Neural cell (in vitro differentiated cells): ENCODE data around the gene ST6GAL1. TPM values are rescaled to one million over a fixed set of nuclear protein-coding genes. Genes with fewer than 3 reads are reported as not detected.

Source experiments
- H2AFZ ChIP-seq: fragments of 200-600, 300-800 bp; sonication (generic), shearing (Covaris generic); 2 replicates; pipeline ENCODE4 v1.6.0; 2014; ENCODE audit warnings: low read depth, mild to moderate bottlenecking, antibody characterized with exemption, low read length, moderate library complexity
- H3F3A ChIP-seq: fragments of 200-600 bp; shearing (Covaris generic); 2 replicates; pipeline ENCODE4 v1.6.1; 2016; ENCODE audit warnings: mild to moderate bottlenecking, moderate library complexity, mixed read lengths, antibody characterized with exemption, low read length; ENCODE audit not compliant: insufficient read depth, poor library complexity, severe bottlenecking
- H3K27ac ChIP-seq: fragments of 200-600, 300-800 bp; sonication (generic), shearing (Covaris generic); 2 replicates; pipeline ENCODE4 v1.5.1; 2014; ENCODE audit warnings: mild to moderate bottlenecking, low read length, moderate library complexity
- H3K27me3 ChIP-seq: fragments of 300-800, 200-600 bp; sonication (generic), shearing (Covaris generic); 2 replicates; pipeline ENCODE4 v1.6.0; 2014; ENCODE audit warnings: mild to moderate bottlenecking, low read depth, low read length, moderate library complexity; ENCODE audit not compliant: insufficient read depth
- H3K36me3 ChIP-seq: fragments of 300-800, 200-600 bp; sonication (generic), shearing (Covaris generic); 2 replicates; pipeline ENCODE4 v1.5.1; 2014; ENCODE audit warnings: mild to moderate bottlenecking, antibody characterized with exemption, low read length, moderate library complexity; ENCODE audit not compliant: insufficient read depth
- H3K4me2 ChIP-seq: fragments of 300-800, 200-600 bp; sonication (generic), shearing (Covaris generic); 2 replicates; pipeline ENCODE4 v1.6.0; 2014; ENCODE audit warnings: mild to moderate bottlenecking, low read length
- H3K4me3 ChIP-seq: fragments of 300-800, 200-600 bp; sonication (generic), shearing (Covaris generic); 2 replicates; pipeline ENCODE4 v1.5.1; 2014; ENCODE audit warnings: mild to moderate bottlenecking, low read length, moderate library complexity
- H3K79me2 ChIP-seq: fragments of 200-600 bp; shearing (Covaris generic); replicated peaks from 2 replicates; pipeline ENCODE4 v1.6.0; 2014; ENCODE audit warnings: mild to moderate bottlenecking, low read length, moderate library complexity; ENCODE audit not compliant: insufficient read depth
- H3K9ac ChIP-seq: fragments of 300-800, 200-600 bp; sonication (generic), shearing (Covaris generic); 2 replicates; pipeline ENCODE4 v1.6.1; 2016; ENCODE audit warnings: mild to moderate bottlenecking, low read length, mixed read lengths
- H3K9me2 ChIP-seq: fragments of 200-600 bp; shearing (Covaris generic); 2 replicates; pipeline ENCODE4 v1.6.1; 2016; ENCODE audit warnings: mild to moderate bottlenecking, low read length, mixed read lengths; ENCODE audit not compliant: insufficient read depth
- H3K9me3 ChIP-seq: fragments of 200-600, 300-800 bp; sonication (generic), shearing (Covaris generic); 2 replicates; pipeline ENCODE4 v1.6.1; 2016; ENCODE audit warnings: mild to moderate bottlenecking, mixed run types, low read length, moderate library complexity, mixed read lengths
- H4K20me1 ChIP-seq: fragments of 200-600 bp; shearing (Covaris generic); 2 replicates; pipeline ENCODE4 v1.6.1; 2016; ENCODE audit warnings: mild to moderate bottlenecking, mixed run types; ENCODE audit not compliant: insufficient read depth
- CTCF ChIP-seq: fragments of 450-650 bp; IDR thresholded peaks from 2 replicates; pipeline ENCODE4 v1.5.1; 2014; ENCODE audit warnings: antibody characterized with exemption, mild to moderate bottlenecking, moderate library complexity; ENCODE audit not compliant: poor library complexity, severe bottlenecking
- EP300 ChIP-seq: fragments of 450-650 bp; conservative IDR thresholded peaks from 2 replicates; pipeline ENCODE4 v1.6.1; 2014; ENCODE audit warnings: antibody characterized with exemption, mild to moderate bottlenecking, moderate library complexity; ENCODE audit not compliant: poor library complexity, severe bottlenecking
- EZH2 ChIP-seq: fragments of 200-600, 300-800 bp; shearing (Covaris generic), sonication (generic); IDR thresholded peaks from 2 replicates; pipeline ENCODE4 v1.6.1; 2014; ENCODE audit warnings: antibody characterized with exemption, low read length, borderline replicate concordance, mild to moderate bottlenecking; ENCODE audit not compliant: insufficient read depth, poor library complexity, severe bottlenecking
- MXI1 ChIP-seq: fragments of 450-650 bp; conservative IDR thresholded peaks from 2 replicates; pipeline ENCODE4 v1.6.1; 2014; ENCODE audit warnings: antibody characterized with exemption, mild to moderate bottlenecking; ENCODE audit not compliant: poor library complexity, severe bottlenecking
- POLR2AphosphoS5 ChIP-seq: IDR thresholded peaks from 2 replicates; pipeline ENCODE4 v1.6.1; 2012
- RAD21 ChIP-seq: fragments of 450-650 bp; conservative IDR thresholded peaks from 2 replicates; pipeline ENCODE4 v1.6.1; 2014; ENCODE audit warnings: antibody characterized with exemption, mild to moderate bottlenecking, moderate library complexity
- REST ChIP-seq: IDR thresholded peaks from 2 replicates; pipeline ENCODE4 v1.6.1; 2012; ENCODE audit warnings: borderline replicate concordance
- SMC3 ChIP-seq: fragments of 450-650 bp; conservative IDR thresholded peaks from 2 replicates; pipeline ENCODE4 v1.6.1; 2014; ENCODE audit warnings: antibody characterized with exemption, mild to moderate bottlenecking, moderate library complexity; ENCODE audit not compliant: poor library complexity
- TAF1 ChIP-seq: IDR thresholded peaks from 2 replicates; pipeline ENCODE4 v1.6.1; 2012; ENCODE audit warnings: low read depth
- polyA plus RNA-seq: library from polyadenylated mRNA; depleted of rRNA; stranded (reverse); fragments of >200 nt; gene quantifications from 2 replicates; pipeline ENCODE4 v1.2.3, GENCODE V29; 2014

ST6GAL1 gene
- polyA plus RNA-seq, 1 donor from 2014 or later: 17.6 TPM

- H3K27ac ChIP-seq: no peak overlapping the region
- no peaks in the 10 kb centered on the region for H3K36me3 ChIP-seq
- no peak overlapping the region for H3K9ac ChIP-seq
- no peak overlapping the region for H2AFZ ChIP-seq
- no peaks in the 10 kb centered on the region for H3F3A ChIP-seq
- H4K20me1 ChIP-seq: no peaks in the 10 kb centered on the region
- no peaks in the 10 kb centered on the region for H3K9me3 ChIP-seq
- H3K4me2 ChIP-seq: no peak overlapping the region
- no peaks in the 10 kb centered on the region for H3K9me2 ChIP-seq
- no peaks in the 10 kb centered on the region for H3K79me2 ChIP-seq
- no peak overlapping the region for H3K4me3 ChIP-seq
- no peak for TF ChIP-seq RAD21
- TF ChIP-seq REST: no peak
- TF ChIP-seq EP300: no peak
- TF ChIP-seq MXI1: no peak
- no peak for TF ChIP-seq TAF1
- TF ChIP-seq EZH2: no peak
- no peaks in the 10 kb centered on the region for H3K27me3 ChIP-seq
Observed at GRCh38 chr3:187025656-187026316, 95.5 kb downstream of the ST6GAL1 start.

DNA sequence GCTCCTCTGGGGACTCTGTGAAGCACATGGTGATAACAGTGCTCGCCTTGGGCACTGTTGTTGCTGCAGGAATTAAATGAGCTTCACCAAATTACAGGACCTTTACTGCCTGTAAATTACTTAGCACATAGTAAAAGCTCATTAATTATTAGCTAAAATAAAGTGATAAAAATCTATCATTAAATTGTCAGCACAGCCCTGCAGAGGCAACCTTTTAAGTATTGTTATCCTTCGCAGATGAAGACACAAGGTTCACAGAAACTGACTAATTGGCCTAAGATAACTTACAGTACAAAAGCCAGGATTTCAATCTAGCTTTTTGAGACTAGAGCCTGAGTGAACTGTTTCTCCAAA lies 96.0 kb downstream of the ST6GAL1 start:
- TF ChIP-seq POLR2AphosphoS5: no peak
- no peak for TF ChIP-seq TAF1
- no peak for TF ChIP-seq MXI1
- TF ChIP-seq SMC3: no peak
- no peak for TF ChIP-seq CTCF
- no peak for TF ChIP-seq REST
- no peak for TF ChIP-seq EZH2
- TF ChIP-seq RAD21: no peak
- TF ChIP-seq EP300: no peak
- no peak overlapping the region for H3K27ac ChIP-seq
- H3F3A ChIP-seq: no peaks in the 10 kb centered on the region
- no peak overlapping the region for H2AFZ ChIP-seq
- no peaks in the 10 kb centered on the region for H3K9me2 ChIP-seq
- H3K9ac ChIP-seq: no peak overlapping the region
- no peaks in the 10 kb centered on the region for H3K79me2 ChIP-seq
- no peaks in the 10 kb centered on the region for H3K36me3 ChIP-seq
- H4K20me1 ChIP-seq: no peaks in the 10 kb centered on the region
- no peaks in the 10 kb centered on the region for H3K9me3 ChIP-seq
- no peak overlapping the region for H3K4me3 ChIP-seq
- H3K27me3 ChIP-seq: no peaks in the 10 kb centered on the region
- H3K4me2 ChIP-seq: no peak overlapping the region
